Endothelial cell (in vitro differentiated cells): Measurements from ENCODE around the gene FLCN. TPM values are rescaled to one million over a fixed set of nuclear protein-coding genes. Genes with fewer than 3 reads are reported as not detected.

Experiments
- DNase-seq: peaks from one replicate; pipeline ENCODE4 v3.0.0; 2021; ENCODE audit warnings: low spot score
- H3K27ac Mint-ChIP-seq: one replicate; pipeline ENCODE4 v1.8.0; 2021; ENCODE audit warnings: mixed read lengths, inconsistent platforms; ENCODE audit not compliant: unreplicated experiment
- H3K27me3 Mint-ChIP-seq: one replicate; pipeline ENCODE4 v1.8.0; 2021; ENCODE audit warnings: mild to moderate bottlenecking, moderate library complexity, mixed read lengths, inconsistent platforms; ENCODE audit not compliant: unreplicated experiment
- H3K36me3 Mint-ChIP-seq: one replicate; pipeline ENCODE4 v1.8.0; 2021; ENCODE audit warnings: mild to moderate bottlenecking, low read depth, mixed read lengths, inconsistent platforms; ENCODE audit not compliant: unreplicated experiment
- H3K4me1 Mint-ChIP-seq: one replicate; pipeline ENCODE4 v1.8.0; 2021; ENCODE audit warnings: mild to moderate bottlenecking, mixed read lengths, inconsistent platforms; ENCODE audit not compliant: unreplicated experiment
- H3K4me3 Mint-ChIP-seq: one replicate; pipeline ENCODE4 v1.8.0; 2021; ENCODE audit warnings: mild to moderate bottlenecking, mixed read lengths, inconsistent platforms; ENCODE audit not compliant: unreplicated experiment
- H3K9me3 Mint-ChIP-seq: one replicate; pipeline ENCODE4 v1.8.0; 2021; ENCODE audit warnings: mixed read lengths, inconsistent platforms; ENCODE audit not compliant: unreplicated experiment
- total RNA-seq: library from RNA; stranded (reverse); fragmentation: NEBNext Ultra II Directional; extraction: Animal tissue kit (Norgen Biotek cat#: 25700); gene quantifications from one replicate; pipeline ENCODE4 v1.2.1, GENCODE V29; 2021; ENCODE audit not compliant: unreplicated experiment
- TF ChIP-seq, protein P1 (sequence below): fragments of 200-600 bp; sonication (generic); IDR thresholded peaks from one replicate; pipeline ENCODE4 v1.5.0; 2021; ENCODE audit warnings: antibody characterized with exemption; ENCODE audit not compliant: unreplicated experiment

Gene FLCN
- total RNA-seq, 1 donor from 2014 or later, result 50.4 TPM

GRCh38 chr17:17243163-17243562 is 6.2 kb upstream of the FLCN start:
- no peaks in the 10 kb centered on the region for H3K9me3 Mint-ChIP-seq
- H3K4me3 Mint-ChIP-seq, result no peak overlapping the region
- no peak overlapping the region for H3K27ac Mint-ChIP-seq
- no peaks in the 10 kb centered on the region for H3K4me1 Mint-ChIP-seq
- peaks cover 12% of the 10 kb centered on the region for H3K36me3 Mint-ChIP-seq
- TF ChIP-seq, protein P1, sequence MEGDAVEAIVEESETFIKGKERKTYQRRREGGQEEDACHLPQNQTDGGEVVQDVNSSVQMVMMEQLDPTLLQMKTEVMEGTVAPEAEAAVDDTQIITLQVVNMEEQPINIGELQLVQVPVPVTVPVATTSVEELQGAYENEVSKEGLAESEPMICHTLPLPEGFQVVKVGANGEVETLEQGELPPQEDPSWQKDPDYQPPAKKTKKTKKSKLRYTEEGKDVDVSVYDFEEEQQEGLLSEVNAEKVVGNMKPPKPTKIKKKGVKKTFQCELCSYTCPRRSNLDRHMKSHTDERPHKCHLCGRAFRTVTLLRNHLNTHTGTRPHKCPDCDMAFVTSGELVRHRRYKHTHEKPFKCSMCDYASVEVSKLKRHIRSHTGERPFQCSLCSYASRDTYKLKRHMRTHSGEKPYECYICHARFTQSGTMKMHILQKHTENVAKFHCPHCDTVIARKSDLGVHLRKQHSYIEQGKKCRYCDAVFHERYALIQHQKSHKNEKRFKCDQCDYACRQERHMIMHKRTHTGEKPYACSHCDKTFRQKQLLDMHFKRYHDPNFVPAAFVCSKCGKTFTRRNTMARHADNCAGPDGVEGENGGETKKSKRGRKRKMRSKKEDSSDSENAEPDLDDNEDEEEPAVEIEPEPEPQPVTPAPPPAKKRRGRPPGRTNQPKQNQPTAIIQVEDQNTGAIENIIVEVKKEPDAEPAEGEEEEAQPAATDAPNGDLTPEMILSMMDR, result no peak
- no peaks in the 10 kb centered on the region for H3K27me3 Mint-ChIP-seq
- no peak for DNase-seq

DNA sequence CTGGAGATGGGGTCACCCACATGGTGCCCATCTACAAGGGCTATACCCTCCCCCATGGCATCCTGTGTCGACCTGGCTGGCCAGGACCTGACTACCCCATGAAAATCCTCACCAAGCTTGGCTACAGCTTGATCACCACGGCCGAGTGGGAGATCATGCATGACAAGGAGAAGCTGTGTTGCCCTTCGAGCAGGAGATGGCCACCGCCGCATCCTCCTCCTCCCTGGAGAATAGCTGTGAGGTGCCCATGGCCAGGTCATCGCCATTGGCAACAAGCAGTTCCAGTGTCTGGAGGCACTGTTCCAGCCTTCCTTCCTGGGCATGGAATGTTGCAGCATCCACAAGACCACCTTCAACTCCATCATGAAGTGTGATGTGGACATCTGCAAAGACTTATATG is 5.3 kb upstream of the FLCN start:
- peaks cover 9% of the 10 kb centered on the region for H3K36me3 Mint-ChIP-seq
- no peaks in the 10 kb centered on the region for H3K4me1 Mint-ChIP-seq
- no peak overlapping the region for H3K4me3 Mint-ChIP-seq

DNA sequence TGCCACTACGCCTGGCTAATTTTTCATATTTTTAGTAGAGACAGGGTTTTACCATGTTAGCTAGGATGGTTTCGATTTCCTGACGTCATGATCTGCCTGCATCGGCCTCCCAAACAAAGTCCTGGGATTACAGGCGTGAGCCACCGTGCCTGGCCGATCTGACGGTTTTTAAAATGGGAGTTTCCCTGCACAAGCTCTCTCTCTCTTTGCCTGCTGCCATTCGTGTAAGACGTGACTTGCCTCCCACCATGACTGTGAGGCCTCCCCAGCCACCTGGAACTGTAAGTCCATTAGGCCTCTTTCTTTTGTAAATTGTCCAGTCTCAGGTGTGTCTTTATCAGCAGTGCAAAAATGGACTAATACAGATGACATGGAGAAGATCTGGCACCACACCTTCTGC is 4.7 kb upstream of the FLCN start:
- no peaks in the 10 kb centered on the region for H3K4me1 Mint-ChIP-seq
- DNase-seq, result no peak
- no peak overlapping the region for H3K4me3 Mint-ChIP-seq
- TF ChIP-seq, protein P1, result no peak
- no peaks in the 10 kb centered on the region for H3K27me3 Mint-ChIP-seq
- peaks cover 3% of the 10 kb centered on the region for H3K36me3 Mint-ChIP-seq
- no peak overlapping the region for H3K27ac Mint-ChIP-seq
- no peaks in the 10 kb centered on the region for H3K9me3 Mint-ChIP-seq

More for the DNA sequence above, 5.3 kb upstream of the FLCN start:
- Mint-ChIP-seq H3K27me3 (no peaks in the 10 kb centered on the region), H3K9me3 (no peaks in the 10 kb centered on the region), H3K27ac (no peak overlapping the region)
- DNase-seq, result no peak
- TF ChIP-seq, protein P1, result no peak

DNA sequence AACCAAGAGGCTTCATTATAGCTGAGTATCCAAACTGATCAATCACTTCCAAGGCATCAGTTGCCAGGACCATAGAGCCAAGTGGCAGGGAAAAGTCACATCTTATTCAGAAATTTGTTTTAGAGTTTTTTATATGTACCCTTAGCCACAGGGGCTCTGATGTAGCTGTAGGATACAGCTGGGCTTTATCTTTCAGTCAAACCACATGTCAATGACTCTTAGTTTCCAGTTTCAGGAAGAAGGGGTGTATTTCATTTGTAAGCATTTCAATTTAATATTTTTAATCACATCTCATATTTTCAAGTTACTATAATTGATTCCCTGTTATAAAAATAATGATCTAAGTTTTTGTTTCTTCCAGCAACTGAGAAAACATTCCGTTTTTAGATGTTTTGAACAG is 2.9 kb upstream of the FLCN start:
- DNase-seq, result no peak
- Mint-ChIP-seq H3K27ac (no peak overlapping the region), H3K9me3 (no peaks in the 10 kb centered on the region), H3K4me1 (peaks cover 8% of the 10 kb centered on the region), H3K36me3 (peaks cover 4% of the 10 kb centered on the region), H3K27me3 (no peaks in the 10 kb centered on the region), H3K4me3 (no peak overlapping the region)
- TF ChIP-seq, protein P1, result no peak

- peaks cover 8% of the 10 kb centered on the region for H3K4me1 Mint-ChIP-seq
- TF ChIP-seq, protein P1, result no peak
- H3K27me3 Mint-ChIP-seq, result peaks cover 4% of the 10 kb centered on the region
- no peak for DNase-seq
- H3K27ac Mint-ChIP-seq, result peak overlapping the region; percentile 94
- peaks cover 15% of the 10 kb centered on the region for H3K36me3 Mint-ChIP-seq
- peak overlapping the region; percentile 99 for H3K4me3 Mint-ChIP-seq
- no peaks in the 10 kb centered on the region for H3K9me3 Mint-ChIP-seq
Observed at GRCh38 chr17:17236295-17237025, 508 bp downstream of the FLCN start.
